Body of pancreas (tissue), 4 donors: ENCODE results near the gene ABHD12.

Experiments used
- POLR2A ChIP-seq, 3 donors: fragments of 450-650 bp; IDR thresholded peaks; one replicate each; pipeline ENCODE4 v1.6.1; 2016; ENCODE audit warnings: antibody characterized with exemption in 3 of 3, mild to moderate bottlenecking in 2 of 3
- TF ChIP-seq, protein P1 (sequence below), 7 experiments: fragments of 450-650 bp in 4 of 7; fragments of 200-600 bp in 3 of 7; sonication (generic) in 3 of 7; IDR thresholded peaks; one replicate each; pipeline ENCODE4 v1.5.1; 2016 to 2019; ENCODE audit warnings: antibody characterized with exemption in 7 of 7

- no peak for TF ChIP-seq POLR2A (IDR thresholded peaks at IDR 0.05)
- TF ChIP-seq, protein P1, sequence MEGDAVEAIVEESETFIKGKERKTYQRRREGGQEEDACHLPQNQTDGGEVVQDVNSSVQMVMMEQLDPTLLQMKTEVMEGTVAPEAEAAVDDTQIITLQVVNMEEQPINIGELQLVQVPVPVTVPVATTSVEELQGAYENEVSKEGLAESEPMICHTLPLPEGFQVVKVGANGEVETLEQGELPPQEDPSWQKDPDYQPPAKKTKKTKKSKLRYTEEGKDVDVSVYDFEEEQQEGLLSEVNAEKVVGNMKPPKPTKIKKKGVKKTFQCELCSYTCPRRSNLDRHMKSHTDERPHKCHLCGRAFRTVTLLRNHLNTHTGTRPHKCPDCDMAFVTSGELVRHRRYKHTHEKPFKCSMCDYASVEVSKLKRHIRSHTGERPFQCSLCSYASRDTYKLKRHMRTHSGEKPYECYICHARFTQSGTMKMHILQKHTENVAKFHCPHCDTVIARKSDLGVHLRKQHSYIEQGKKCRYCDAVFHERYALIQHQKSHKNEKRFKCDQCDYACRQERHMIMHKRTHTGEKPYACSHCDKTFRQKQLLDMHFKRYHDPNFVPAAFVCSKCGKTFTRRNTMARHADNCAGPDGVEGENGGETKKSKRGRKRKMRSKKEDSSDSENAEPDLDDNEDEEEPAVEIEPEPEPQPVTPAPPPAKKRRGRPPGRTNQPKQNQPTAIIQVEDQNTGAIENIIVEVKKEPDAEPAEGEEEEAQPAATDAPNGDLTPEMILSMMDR (IDR thresholded peaks at IDR 0.05): no peak
These were observed 34.8 kb downstream of the ABHD12 start for GRCh38 chr20:25355866-25356265.
